GM19324 (cell line): Measurements from ENCODE around the gene SF3B2.
"Not testable (repeated sequence)": the region's sequence is repeated elsewhere in the genome, so short reads cannot be mapped to it uniquely, and the experiment has no call there.

ENCODE experiments used
- ATAC-seq: cut with Tn5 transposase; IDR thresholded peaks from one replicate; pipeline ENCODE4 v1.9.1; 2021; ENCODE audit warnings: mild to moderate bottlenecking, moderate library complexity; ENCODE audit not compliant: unreplicated experiment, low FRiP score

Gene SF3B2

DNA sequence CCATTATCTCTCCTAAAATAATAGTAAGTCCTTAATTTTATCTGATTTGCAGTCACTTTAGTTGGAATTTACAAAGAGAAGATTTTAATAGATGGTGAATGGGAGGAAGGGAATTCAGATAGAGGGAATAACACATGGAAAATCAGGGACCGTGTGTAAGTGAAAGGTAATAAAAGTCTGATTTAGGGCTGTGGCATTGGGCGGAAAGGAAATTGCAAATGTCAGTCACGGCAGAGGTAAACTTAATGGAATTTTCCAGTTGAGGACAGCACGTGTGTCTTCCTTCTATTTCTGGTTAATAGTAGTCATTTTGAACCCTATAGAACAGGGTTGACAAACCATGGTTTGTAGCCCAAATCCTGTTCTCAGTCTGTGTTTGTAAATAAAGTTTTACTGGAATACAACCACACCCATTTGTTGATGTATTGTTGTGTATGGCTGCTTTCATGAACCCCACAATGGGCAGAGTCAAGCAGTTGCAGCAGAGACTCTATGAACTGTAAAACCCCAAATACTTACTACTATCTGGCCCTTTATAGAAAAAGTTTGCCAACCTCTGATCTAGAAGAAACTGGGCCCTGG lies 52.0 kb downstream of the SF3B2 start:
- no peak for ATAC-seq

DNA sequence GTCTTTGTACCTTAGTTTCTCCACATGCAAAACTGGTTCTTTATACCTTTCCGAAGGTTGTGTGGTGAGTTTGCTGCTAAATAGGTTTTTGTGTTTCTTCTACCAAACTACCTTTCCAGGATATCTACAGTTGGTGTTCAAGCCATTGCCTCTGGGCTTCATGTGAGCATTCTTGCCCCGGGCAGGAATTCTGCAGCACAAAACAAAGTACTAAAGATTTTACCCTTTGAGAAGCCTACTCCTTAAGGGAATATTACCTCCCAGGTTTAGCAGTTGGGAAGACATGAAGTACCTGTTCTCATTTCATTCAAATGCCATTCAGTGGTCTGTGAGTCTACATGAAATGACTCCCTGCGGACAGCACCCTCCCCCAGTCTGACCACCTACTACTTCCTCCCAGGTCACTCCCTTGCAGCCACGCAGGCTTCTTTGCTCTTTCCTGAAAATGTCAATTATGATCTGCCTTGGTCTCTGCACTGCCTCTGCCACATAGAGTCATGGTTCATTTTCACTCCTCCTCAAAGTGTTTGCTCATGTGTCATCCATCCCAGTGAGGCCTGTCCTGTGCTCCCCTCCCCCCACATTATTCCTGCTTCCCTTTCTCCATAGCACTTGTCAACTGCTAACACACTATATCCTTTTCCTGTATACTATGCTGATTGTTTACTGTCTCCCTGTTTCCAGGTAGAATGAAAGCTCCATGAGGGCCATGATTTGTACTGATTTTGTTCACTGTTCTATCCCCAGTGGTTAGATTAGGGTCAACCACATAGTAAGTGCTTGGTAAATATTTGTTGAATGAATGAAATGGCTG lies 54.8 kb downstream of the SF3B2 start:
- ATAC-seq = no peak

DNA sequence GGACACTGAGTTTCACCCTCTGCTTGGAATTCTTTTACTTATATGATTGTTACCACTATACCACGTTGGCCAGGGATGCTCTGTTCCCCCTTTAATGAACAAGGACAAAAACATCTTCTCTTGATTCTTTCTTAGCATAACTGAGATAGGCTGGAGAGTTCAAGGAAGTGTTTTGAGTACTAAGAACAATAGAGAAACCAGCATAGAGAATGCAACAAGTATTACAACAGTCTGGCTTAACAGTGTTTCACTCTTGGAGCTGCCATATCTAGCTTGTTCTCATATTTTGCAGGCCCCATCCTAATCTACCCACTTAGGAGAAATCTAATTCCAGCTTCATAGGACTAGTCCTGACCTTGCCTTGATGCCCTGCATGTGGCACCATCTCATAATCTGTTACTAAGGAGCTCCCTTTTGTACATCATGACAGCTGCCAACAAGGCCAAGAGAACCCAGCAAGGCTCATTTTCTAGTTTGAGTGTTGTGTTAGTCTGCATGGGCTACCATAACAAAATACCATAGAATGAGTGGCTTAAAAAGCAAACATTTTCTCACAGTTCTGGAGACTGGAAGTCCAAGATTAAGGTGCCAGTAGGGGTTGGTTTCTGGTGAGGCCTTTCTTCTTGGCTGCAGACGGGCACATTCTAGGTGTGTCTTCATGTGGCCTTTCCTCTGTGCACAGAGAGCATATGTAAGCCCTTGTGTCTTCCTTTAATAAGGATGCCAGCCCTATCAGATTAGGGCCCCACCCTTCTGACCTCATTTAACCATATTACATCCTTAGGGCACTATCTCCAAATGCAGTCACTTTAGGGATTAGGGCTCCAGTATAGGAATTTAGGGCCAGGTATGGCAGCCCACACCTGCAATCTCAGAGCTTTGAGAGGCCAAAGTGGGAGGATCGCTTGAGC lies 55.7 kb downstream of the SF3B2 start:
- ATAC-seq = no peak

GRCh38 chr11:66109294-66109693 lies 57.1 kb downstream of the SF3B2 start:
- ATAC-seq = no peak

GRCh38 chr11:66111158-66111557 lies 59.0 kb downstream of the SF3B2 start:
- no peak for ATAC-seq

DNA sequence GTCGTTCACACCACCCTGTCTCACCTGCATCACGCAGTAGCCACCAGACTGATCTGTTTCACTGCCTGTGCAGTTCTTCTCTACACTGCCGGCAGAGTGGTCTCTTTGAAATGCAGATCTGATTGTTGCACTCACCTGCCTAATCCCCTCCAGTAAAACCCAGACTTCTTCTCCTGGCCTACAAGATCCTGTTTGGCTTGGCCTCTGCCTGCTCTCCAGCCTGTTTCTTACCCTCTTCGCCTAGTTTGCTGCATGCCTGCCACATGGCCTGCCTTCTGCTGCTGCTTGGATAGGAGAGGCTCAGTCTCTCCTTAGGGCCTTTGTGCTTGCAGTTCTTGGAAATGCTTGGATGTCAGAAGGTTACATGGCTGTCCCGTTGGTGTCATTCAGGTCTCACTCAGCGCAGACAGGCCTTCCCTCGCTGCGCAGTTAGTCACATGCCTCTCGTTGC lies 59.9 kb downstream of the SF3B2 start:
- no peak for ATAC-seq

DNA sequence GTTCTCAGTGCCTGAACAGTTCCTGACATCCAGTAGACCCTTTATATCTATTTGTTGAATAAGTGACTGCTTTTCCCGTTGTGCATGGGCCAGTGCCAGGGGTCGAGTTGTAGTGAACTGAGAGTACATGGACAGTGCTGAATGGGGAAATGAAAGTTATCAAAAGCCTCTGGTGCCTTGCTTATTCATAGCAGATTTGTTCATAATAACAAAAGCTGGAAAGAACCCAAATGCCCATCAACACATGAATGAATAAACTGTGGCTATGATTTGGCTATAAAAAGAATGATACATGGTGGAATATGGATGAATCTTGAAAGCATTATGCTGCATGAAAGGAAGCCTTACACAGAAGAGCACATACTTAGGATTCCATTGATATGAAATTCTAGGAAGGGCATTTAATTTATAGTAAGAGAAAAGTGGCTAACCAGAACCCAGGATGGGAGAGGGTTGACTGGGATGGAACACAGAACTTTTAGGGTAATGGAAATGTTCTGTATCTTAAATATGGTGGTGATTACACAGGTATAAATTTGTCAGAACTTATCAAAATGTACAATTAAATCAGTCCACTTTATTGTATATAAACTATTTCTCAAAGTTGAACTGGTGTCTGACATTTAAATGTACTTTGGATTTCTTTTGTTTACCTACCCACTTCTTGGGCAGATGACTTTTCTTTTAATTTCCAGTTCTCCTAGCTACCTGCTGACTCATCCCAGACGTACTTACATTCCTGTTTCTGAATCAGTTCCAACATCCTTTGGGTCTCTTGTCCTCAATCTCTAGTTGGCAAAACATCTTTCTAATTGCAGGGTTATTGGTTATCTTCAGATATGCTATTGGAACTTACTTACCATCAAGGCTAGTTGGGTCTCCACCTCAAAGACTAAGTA lies 60.7 kb downstream of the SF3B2 start:
- no peak for ATAC-seq

- ATAC-seq = not testable (repeated sequence)
Measured at GRCh38 chr11:66114957-66115356, 62.8 kb downstream of the SF3B2 start.

- peak; percentile 59 for ATAC-seq
Measured at GRCh38 chr11:66115638-66116301, 63.6 kb downstream of the SF3B2 start.

DNA sequence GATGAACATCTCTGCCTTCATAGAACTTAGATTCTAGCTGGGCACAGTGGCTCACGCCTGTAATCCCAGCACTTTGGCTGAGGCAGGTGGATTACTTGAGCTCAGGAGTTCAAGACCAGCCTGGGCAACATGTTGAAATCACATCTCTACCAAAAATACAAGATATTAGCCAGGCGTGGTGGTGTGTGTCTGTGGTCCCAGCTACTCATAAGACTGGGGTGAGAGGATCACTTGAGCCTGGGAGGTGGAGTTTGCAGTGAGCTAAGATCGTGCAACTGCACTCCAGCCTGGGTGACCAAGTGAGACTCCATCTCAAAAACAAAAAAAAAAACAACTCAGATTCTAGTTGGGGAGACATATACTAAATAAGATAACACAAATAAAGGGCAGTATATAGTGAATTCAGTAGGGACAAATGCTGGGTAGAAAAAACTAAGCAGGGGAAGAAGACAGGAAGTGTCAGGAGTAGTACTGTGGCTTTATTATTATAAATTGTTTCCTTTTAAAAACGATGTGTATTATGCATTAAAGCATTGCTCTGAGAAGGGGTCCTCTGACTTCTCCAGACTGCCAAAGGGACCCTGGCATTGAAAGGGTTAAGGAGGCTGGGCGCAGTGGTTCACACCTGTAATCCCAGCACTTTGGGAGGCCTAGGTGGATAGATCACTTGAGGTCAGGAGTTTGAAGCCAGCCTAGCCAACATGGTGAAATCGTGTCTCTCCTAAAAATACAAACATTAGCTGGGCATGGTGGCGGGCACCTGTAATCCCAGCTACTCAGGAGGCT lies 64.6 kb downstream of the SF3B2 start:
- ATAC-seq = no peak

- ATAC-seq = no peak
Measured at GRCh38 chr11:66118847-66119246, 66.7 kb downstream of the SF3B2 start.
